Urinary bladder (tissue), 4 donors: ENCODE measurements around the gene PDSS1. TPM values are rescaled to one million over a fixed set of nuclear protein-coding genes. Genes with fewer than 3 reads are reported as not detected.
"Not testable (repeated sequence)": the region's sequence is repeated elsewhere in the genome, so short reads cannot be mapped to it uniquely, and the experiment has no call there.

Experiments used
- DNase-seq: peaks from one replicate; pipeline ENCODE4 v3.0.0-alpha.2; 2015; ENCODE audit errors: extremely low spot score
- H3K27ac ChIP-seq: one replicate; pipeline ENCODE4 v1.5.1; 2013; ENCODE audit warnings: low read depth, mild to moderate bottlenecking, moderate library complexity
- H3K36me3 ChIP-seq: one replicate; pipeline ENCODE4 v1.6.1; 2013; ENCODE audit warnings: mild to moderate bottlenecking, moderate library complexity; ENCODE audit not compliant: insufficient read depth
- H3K4me1 ChIP-seq: one replicate; pipeline ENCODE4 v1.6.1; 2013; ENCODE audit warnings: mild to moderate bottlenecking, moderate library complexity; ENCODE audit not compliant: insufficient read depth
- H3K4me3 ChIP-seq: one replicate; pipeline ENCODE4 v1.5.1; 2013; ENCODE audit warnings: low read depth, low read length
- WGBS: extraction: QIAGEN DNeasy Blood & Tissue Kit; methylation state at CpG from one replicate; pipeline ENCODE4 v1.1.7; 2013; 5-methylcytosine and 5-hydroxymethylcytosine counted together
- polyA plus RNA-seq: library from polyadenylated mRNA; stranded (reverse); fragments of 200-250 nt; gene quantifications from one replicate; pipeline ENCODE4 v1.2.3, GENCODE V29; 2013
- total RNA-seq: library from RNA; depleted of rRNA; stranded (reverse); fragments of >200 nt; gene quantifications from one replicate; pipeline ENCODE4 v1.2.3, GENCODE V29; 2014
- donor health status: healthy with polysubstance abuse.
- donor health status: healthy.

The PDSS1 gene
- total and polyA plus RNA-seq, 2 donors = 4.4 to 10.3 TPM

DNA sequence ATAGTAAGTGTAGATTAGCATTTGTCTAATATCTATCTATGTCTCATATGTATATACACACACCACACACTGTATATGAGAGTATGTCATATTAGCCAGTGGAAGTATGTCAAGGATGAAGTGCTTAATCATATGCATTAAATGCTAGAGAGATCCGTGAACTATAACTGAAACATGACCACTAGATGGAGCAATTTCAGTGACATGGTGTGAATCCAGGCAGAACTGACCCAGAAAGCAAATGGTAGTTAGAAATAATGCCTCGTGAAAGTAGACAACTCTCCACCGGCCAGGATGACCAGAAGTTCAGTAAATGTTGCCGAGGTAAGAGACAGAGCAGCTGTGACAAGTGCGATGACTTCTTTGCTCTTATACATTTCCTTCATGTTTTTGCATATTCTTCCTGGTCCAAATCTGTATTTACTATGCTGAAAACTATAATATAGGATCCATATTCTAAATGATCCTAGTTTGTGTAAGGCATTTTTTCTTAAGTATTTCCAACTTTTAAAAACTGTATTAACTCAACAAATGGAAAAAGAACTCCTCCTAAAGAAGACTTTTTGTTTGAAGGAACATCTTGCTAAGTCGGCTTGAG lies 12.7 kb upstream of the PDSS1 start:
- DNase-seq = not testable (repeated sequence)

DNA sequence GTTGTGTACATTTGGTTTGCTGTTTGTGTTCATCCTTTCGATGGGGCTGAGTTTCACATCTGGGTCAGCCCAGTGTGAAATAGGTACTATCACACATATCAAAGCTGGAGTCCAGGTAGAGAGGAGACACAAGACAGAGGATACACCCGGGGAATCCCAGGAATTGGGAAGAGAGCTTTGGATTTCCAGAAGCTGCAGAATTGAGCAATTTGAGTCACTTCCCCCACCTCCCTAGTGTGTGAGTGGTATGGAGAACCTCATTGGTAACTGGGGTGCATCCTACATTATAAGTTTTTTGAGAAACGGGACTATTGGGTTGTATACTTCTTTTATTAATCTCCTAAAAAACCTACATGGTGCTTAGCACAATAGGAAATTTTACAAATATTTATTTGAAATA lies 12.1 kb upstream of the PDSS1 start:
- Histone ChIP-seq H3K4me3 (no peak overlapping the region), H3K36me3 (no peaks in the 10 kb centered on the region), H3K27ac (no peak overlapping the region), H3K4me1 (no peaks in the 10 kb centered on the region)
- no peak for DNase-seq
- 89% methylated on average over 3 of the region's 3 CpGs for WGBS

More for the DNA sequence above, 12.7 kb upstream of the PDSS1 start:
- not testable (repeated sequence) for H3K36me3 ChIP-seq, H3K4me3 ChIP-seq, H3K4me1 ChIP-seq, H3K27ac ChIP-seq
- 24% methylated on average over 6 of the region's 6 CpGs for WGBS

DNA sequence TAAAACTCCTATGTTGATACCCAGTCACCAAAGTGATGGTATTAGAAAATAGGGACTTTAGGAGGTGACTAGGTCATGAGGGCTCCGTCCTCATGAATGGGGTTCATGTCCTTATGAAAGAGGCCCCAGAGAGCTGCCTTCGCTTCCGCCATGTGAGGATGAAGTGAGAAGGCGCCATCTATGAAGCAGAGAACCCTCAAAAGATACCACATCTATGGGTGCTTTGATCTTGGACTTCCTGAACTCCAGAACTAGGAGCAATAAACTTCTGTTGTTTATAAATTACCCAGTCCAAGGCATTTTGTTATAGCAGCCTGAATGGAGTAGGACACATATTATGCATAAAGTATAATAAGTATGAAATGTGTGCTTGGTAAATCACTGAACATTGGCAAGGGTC lies 8.1 kb upstream of the PDSS1 start:
- Histone ChIP-seq H3K4me1 (no peaks in the 10 kb centered on the region), H3K4me3 (no peak overlapping the region), H3K36me3 (no peaks in the 10 kb centered on the region), H3K27ac (no peak overlapping the region)
- WGBS = 81% methylated on average over 4 of the region's 4 CpGs
- no peak for DNase-seq

DNA sequence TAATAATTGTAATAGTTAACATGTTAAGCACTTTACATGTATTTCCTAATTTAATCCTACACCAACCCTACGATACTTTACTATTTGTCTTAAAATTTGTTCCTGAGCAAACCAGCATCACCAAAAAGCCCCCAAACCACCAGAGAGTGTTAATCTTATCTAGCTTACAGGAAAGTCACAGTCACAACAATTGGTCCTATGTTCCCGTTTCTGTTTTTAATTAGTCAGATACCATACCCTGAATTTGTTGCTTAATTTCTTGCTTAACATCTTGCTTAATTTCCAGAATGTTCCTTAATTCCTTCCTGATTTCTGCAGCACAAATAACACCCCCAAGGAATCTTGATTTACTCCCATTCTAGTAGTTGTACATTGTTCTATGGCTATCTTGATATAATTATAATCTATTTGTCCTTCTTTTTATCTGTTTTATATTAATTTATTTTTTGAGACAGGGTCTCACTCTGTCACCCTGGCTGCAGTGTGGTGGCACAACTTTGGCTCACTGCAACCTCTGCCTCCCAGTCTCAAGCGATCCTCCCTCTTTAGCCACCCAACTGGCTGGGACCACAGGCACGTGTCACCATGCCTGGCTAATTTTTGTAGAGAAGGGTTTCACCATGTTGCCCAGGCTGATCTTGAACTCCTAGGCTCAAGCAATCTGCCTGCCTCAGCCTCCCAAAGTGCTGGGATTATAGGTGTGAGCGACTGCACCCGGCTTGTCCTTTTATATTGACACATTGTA lies 6.6 kb upstream of the PDSS1 start:
- 57% methylated on average over 6 of the region's 6 CpGs for WGBS
- no peaks in the 10 kb centered on the region for H3K36me3 ChIP-seq
- H3K4me1 ChIP-seq = no peaks in the 10 kb centered on the region
- H3K27ac ChIP-seq = no peak overlapping the region
- no peak for DNase-seq
- H3K4me3 ChIP-seq = no peak overlapping the region

GRCh38 chr10:26694536-26694935 lies 3.0 kb upstream of the PDSS1 start:
- H3K4me1 ChIP-seq, DNase-seq, H3K36me3 ChIP-seq, H3K27ac ChIP-seq, H3K4me3 ChIP-seq: not testable (repeated sequence)
- WGBS = 77% methylated on average over 4 of the region's 4 CpGs

- DNase-seq = no peak
- Histone ChIP-seq H3K27ac (no peak overlapping the region), H3K36me3 (no peaks in the 10 kb centered on the region), H3K4me1 (peaks cover 1% of the 10 kb centered on the region), H3K4me3 (peak overlapping the region; percentile 87)
- WGBS = 24% methylated on average over 11 of the region's 11 CpGs
These were observed 727 bp upstream of the PDSS1 start for GRCh38 chr10:26696786-26697162.

DNA sequence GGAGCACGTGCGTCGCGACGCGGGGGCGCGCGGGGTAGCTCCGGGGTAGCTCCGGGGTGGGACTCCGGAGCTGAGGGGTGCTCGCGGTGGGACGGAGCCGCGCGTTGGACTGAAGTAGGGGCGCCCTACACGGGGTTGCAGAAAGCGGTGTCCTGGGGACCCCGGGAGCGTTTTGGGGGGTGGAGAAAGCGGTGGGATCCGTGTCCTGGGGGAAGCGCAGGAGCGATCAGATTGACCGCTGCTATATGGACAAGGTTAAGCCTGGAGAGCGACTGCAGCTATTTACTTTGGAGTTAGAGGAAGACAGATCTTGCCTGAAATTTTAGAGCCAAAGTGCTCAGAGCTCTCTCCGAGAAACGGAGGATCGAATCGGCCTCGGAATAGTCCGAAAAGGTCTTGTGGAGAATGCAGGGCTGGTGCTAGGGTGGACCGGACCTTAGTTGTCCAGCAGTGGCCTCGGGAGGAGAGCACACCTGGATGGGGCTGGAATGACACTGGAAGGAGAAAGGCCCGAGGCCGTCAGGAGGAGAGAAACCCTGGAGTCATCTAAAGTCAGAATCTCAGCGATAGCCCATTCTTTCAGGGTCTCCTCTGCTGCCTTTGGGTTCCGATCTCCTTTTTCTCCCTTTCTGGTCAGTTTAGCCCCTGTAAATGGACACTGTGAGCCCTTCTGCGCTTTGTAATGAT lies 564 bp downstream of the PDSS1 start:
- 2% methylated on average over 42 of the region's 42 CpGs for WGBS
- Histone ChIP-seq H3K4me1 (peaks cover 1% of the 10 kb centered on the region), H3K36me3 (no peaks in the 10 kb centered on the region), H3K4me3 (peak overlapping the region; percentile 87), H3K27ac (no peak overlapping the region)
- no peak for DNase-seq

DNA sequence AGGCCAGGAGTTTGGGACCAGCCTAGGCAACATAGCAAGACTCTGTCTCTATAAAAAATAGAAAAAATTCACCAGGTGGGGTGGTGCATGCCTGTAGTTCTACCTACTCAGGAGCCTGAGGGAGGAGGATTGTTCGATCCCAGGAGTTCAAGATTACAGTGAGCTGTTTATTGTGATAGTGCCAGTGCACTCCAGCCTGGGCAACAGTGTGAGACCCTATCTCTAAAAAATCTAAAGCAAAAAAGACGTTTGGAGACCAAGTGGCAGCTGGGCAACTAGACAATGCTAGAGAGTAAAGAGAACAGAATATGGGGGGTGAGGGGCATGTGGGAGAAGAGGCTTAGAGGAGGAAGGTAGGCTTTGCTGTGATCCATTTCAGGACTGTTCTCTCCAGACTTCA lies 1.4 kb downstream of the PDSS1 start:
- Histone ChIP-seq H3K36me3 (no peaks in the 10 kb centered on the region), H3K27ac (no peak overlapping the region), H3K4me3 (no peak overlapping the region), H3K4me1 (peaks cover 1% of the 10 kb centered on the region)
- 85% methylated on average over 2 of the region's 2 CpGs for WGBS
- no peak for DNase-seq

- WGBS = 98% methylated on average over 7 of the region's 7 CpGs
- H3K27ac ChIP-seq = no peak overlapping the region
- H3K4me3 ChIP-seq = no peak overlapping the region
- DNase-seq = no peak
- H3K36me3 ChIP-seq = no peaks in the 10 kb centered on the region
- H3K4me1 ChIP-seq = peaks cover 1% of the 10 kb centered on the region
These were observed 2.1 kb downstream of the PDSS1 start for GRCh38 chr10:26699631-26700030.

- peaks cover 1% of the 10 kb centered on the region for H3K4me1 ChIP-seq
- H3K36me3 ChIP-seq = no peaks in the 10 kb centered on the region
- H3K4me3 ChIP-seq = no peak overlapping the region
- WGBS = 69% methylated on average over 4 of the region's 4 CpGs
- no peak overlapping the region for H3K27ac ChIP-seq
- DNase-seq = no peak
These were observed 3.6 kb downstream of the PDSS1 start for GRCh38 chr10:26700884-26701630.

GRCh38 chr10:26703096-26703495 lies 5.6 kb downstream of the PDSS1 start:
- Histone ChIP-seq H3K36me3 (no peaks in the 10 kb centered on the region), H3K4me3 (no peak overlapping the region), H3K4me1 (peaks cover 1% of the 10 kb centered on the region), H3K27ac (no peak overlapping the region)
- 94% methylated on average over 4 of the region's 4 CpGs for WGBS
- no peak for DNase-seq

- WGBS = 88% methylated on average over 9 of the region's 9 CpGs
- no peaks in the 10 kb centered on the region for H3K4me1 ChIP-seq
- no peaks in the 10 kb centered on the region for H3K36me3 ChIP-seq
- no peak overlapping the region for H3K4me3 ChIP-seq
- DNase-seq = no peak
- H3K27ac ChIP-seq = no peak overlapping the region
These were observed 6.5 kb downstream of the PDSS1 start for GRCh38 chr10:26703974-26704373.

DNA sequence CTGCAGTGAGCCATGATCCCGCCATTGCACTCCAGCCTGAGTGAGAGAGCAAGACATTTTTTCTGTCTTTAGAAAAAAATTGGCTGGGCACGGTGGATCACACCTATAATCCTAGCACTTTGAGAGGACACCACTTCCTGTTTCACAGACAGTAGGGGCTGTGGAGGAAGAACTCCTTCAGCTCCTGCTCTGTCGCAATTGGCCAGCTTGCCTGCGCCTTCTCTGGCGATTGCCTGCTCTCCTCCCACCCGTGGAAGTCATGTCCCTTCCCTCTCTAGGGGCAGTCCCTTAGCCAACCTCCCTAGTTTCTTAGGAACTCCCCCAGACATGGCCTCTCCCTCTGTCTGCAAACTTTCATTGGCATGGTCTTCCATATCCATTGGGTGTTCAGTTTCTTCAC lies 8.7 kb downstream of the PDSS1 start:
- no peaks in the 10 kb centered on the region for H3K4me1 ChIP-seq
- no peaks in the 10 kb centered on the region for H3K36me3 ChIP-seq
- no peak for DNase-seq
- H3K27ac ChIP-seq = no peak overlapping the region
- no peak overlapping the region for H3K4me3 ChIP-seq
- WGBS = 82% methylated on average over 6 of the region's 6 CpGs
